ENCODE data around the gene SFRP5.
A peak's percentile ranks its signal among the peaks of the same experiment; 100 is the strongest.

The SFRP5 gene

DNA sequence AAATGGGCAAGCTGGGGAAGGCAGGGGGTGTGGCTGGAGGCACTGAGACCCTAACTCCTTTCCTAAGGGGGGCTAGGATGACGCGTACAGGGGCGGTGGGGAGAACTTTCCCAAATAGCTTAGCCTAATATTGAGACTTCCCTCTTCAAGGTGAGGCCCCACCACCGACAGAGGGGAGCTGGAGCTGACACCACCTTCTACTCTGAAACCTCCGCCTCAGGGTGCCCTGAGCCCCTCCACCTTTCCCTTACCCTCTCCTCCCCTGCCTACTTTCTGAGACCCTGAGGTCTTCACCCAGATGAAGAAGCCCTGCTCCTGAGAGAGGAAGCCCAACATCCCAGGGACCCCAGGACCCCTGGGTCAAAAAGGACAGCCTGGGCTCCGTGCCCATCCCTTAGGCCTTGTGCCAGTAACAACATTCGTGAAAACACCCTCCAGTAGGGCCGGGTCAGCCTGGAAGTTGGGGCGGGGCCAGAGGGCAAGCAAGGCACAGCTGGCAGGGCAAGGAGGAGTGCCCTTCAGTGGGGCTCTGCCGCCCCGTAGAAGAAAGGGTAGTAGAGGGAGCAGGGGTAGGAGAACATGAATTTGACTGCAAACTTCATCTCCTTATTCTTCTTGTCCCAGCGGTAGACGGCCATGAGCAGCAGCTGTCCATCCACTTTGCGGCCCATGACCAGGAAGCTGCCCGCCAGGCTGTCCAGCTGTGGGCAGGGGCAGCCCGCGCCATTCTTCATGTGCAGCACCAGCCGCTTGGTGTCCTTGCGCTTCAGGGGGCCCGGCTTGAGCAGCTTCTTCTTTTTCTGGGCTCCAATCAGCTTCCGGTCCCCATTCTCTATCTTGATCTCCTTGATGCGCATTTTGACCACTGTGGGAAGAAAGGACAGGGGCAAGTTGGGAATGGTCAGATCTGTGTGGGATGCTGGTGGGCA, 4.5 kb downstream of the SFRP5 start:
- no peak overlapping the region for H3K4me3 ChIP-seq (ENCODE audit: low read depth, low read length)
- DNase-seq (ENCODE audit: low read depth): no peak

DNA sequence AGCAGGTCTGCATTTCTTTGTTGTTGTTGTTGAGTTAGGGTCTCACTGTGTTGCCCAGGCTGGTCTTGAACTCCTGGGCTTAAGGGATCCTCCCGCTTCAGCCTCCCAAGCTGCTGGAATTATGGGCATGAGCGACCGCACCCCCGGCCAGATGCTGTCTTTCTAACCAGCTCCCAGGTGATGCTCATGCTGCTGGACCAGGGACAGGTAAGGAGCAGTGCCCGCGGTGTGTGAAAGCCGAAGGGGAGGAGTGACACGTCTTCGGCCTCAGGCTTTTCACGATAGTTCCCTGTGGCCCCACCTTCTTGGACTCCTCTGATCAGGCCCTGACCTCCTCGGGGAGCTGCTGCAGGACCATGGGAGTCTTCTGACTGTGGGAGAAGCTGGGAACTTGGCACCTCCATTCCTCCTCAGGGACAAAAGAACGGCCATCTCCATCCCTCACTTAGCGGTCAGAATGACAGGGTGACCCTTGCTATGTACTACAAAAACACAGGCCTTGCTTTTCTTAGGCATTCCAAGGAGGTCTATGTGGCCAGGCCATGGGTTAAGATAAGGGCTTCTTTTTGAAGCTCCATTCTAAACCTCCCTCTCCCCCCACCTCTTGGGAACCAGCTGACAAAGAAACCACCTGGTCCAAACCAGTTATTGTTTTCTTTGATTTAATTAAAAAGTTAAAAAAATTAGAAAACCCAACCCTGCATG, 5.5 kb downstream of the SFRP5 start:
- no peak for DNase-seq (ENCODE audit: low read depth)
- no peak overlapping the region for H3K4me3 ChIP-seq (ENCODE audit: low read depth, low read length)

DNA sequence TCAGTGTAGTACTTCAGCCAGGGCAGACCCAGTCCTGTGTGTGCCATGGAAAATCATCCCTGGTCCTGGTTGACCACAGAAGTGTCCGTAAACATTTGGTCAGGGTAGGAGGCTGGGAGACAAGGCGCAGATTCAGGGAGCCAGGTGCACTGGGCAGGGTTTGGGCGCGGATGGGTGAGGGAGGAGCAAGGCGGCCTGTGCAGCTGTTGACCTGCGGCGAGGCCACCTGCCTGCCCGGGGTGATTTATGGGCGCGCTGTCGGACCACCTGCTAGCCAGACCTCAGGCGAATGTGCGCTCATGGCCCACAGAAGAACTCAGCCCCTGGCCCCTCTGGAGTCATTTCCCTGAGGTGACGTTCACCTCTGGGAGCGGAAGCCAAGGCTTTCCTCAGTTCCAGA, 6.6 kb downstream of the SFRP5 start:
- peak; percentile 67 for DNase-seq (ENCODE audit: low read depth)
- no peak overlapping the region for H3K4me3 ChIP-seq (ENCODE audit: low read depth, low read length)

DNA sequence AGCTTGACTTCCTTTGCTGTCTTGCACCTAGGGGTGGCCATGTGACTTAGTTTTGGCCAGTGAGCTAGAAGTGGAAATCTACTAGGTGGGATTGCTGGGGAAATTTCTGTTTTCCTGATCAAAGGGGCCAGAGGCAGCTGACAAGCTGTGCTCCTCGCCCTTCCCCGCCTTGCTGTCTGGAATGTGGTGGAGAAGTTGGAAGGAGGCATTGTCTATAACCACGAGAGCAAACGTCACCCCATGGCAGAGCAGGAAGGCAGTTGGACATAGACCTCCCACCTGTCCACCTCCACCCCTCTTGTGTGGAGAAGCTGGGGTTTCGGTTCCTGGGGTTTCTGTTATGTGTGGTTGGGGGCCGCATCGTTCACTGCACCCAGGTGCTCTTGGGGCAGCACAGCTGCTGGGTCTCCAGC, 7.3 kb downstream of the SFRP5 start:
- DNase-seq (ENCODE audit: low read depth): peak; percentile 59
- no peak overlapping the region for H3K4me3 ChIP-seq (ENCODE audit: low read depth, low read length)

DNA sequence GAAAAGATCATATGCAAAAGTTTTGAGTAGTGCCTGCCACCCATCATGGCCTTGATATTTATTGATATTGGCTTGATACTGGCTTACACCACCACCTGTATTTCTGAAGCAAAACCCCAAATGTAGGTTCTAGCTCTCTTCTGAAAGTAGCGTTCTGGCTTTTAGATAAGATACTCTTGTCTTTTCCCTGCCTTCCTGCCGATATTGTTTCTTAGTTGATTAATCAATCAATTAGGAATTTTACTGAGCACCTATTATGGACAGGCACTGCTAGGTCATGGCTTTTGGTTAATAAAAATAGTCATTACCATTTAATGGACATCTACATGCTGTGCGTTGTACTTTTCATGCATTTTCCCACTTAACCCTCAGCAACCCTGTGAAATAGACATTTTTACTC, 7.9 kb downstream of the SFRP5 start:
- DNase-seq (ENCODE audit: low read depth): no peak
- H3K4me3 ChIP-seq (ENCODE audit: low read depth, low read length): no peak overlapping the region

DNA sequence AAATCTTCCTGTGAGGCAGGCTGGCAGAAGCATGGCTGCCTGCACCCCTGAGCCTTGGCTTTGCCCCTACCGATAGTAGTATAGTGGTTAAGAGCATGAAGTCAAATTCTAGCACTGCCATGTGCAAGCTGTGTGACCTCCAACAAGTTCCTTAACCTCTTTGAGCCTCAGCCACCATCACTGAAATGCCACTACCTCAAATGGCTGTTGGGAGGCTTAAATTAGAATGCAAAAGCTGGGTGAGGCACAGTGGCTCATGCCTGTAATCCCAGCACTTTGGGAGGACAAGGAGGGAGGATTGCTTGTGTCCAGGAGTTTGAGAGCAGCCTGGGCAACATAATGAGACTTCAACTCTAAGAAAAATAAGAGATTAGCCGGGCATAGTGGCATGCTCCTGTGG, 8.4 kb downstream of the SFRP5 start:
- H3K4me3 ChIP-seq (ENCODE audit: low read depth, low read length): no peak overlapping the region
- DNase-seq (ENCODE audit: low read depth): no peak

DNA sequence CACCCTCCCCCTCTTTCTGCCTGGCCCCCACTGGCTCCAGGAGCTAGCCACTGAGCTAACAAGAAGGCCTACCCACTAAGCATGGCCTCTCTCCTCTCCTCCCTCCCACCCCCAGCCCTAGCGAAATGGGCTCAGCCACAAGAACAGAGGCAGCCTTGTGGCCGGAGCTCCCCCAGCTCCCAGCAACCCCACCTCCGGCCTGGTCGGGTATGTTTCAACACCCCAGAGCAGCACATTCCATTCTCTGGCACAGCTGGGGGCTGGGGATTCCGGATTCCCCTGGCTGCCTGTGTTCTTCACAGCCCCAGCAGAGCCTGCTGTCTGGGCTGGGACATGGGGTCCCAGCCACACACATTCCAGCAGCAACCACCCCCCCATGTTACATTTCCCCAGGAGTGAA, 9.0 kb downstream of the SFRP5 start:
- DNase-seq (ENCODE audit: low read depth): peak; percentile 54
- no peak overlapping the region for H3K4me3 ChIP-seq (ENCODE audit: low read depth, low read length)

DNA sequence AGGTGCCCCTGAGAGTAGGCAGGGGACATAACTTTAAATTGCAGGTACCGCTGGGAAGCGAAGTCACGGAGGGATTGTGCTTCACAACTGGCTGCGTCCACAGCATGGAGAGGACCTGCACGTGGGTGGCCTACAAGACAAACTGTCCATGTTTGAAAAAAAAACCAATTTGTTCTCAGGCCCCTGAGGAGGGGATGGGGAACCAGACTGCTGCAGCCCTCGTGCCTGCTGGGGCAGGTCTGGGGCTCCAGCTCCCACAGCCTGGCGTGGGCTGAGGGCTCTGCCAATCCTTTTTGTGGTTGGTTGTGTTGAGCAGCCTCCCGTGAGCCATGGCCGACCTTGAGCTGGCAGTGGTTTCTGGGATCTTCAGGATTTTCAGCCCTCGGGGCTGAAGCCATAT, 9.7 kb downstream of the SFRP5 start:
- H3K4me3 ChIP-seq (ENCODE audit: low read depth, low read length): no peak overlapping the region
- DNase-seq (ENCODE audit: low read depth): no peak

DNA sequence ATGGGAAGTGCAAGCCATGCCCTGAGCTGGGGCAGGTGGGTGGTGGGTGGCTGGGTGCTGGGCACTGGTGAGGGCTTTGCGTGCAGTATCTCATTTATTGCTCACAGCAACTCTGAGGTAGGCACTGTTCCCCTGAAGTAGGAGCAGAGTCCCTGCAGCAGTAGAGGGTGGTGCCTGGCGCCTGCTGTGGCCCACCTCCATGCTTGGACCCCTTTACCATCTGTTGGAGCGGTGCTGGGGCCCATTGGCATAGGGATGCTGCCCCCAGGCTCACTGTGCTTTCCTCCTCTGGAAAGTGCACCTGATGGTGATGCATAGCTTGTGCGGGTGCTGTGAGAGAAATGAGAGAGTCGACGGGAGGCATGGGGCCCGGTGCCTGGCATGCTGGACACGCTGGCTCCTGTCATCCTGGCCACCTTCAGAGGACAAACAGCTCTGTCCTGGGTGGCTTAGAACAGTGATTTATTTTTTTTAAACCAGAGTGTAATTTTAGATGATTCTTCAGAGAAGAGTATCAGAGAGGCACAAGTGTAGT, 10.4 kb downstream of the SFRP5 start:
- no peak for DNase-seq (ENCODE audit: low read depth)
- no peak overlapping the region for H3K4me3 ChIP-seq (ENCODE audit: low read depth, low read length)

DNA sequence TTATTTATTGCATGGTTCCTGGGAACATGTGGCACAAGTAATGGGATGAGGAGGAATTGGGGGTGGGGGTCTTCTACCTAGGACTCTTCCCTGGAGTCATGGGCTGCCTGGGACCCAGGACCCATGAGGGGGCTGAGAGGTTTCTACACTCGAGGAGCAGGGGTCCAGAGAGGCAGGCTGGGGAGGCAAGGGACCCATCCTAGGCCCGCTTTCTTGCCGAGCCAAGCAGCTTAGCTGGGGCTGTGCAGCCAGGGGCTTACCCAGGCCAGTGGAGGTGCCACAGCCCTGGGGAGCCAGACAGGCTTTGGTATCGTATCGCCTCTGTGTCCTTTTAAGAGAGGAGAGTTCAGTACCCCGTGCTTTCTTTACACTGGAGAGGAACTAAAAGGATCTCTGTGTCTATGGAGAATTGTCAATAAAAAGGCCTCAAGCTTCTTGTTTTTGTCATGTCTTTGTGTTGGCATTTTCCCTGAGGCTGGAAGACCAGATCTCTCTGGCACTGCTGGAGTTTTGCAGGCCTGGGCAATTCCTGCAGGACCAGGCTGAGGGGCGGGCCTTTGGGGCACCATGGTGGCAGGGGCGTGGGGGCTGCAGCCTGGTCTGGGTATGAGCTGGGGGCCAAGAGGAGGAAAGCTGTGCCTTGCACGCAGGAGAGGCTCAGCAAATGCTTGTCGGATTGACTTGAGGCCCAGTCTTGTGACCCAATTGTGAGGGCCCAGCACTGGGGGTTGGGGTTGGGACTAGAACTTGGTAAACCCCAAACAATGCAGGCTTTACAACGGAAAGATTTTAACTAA, 11.1 kb downstream of the SFRP5 start:
- no peak for DNase-seq (ENCODE audit: low read depth)
- no peak overlapping the region for H3K4me3 ChIP-seq (ENCODE audit: low read depth, low read length)

DNA sequence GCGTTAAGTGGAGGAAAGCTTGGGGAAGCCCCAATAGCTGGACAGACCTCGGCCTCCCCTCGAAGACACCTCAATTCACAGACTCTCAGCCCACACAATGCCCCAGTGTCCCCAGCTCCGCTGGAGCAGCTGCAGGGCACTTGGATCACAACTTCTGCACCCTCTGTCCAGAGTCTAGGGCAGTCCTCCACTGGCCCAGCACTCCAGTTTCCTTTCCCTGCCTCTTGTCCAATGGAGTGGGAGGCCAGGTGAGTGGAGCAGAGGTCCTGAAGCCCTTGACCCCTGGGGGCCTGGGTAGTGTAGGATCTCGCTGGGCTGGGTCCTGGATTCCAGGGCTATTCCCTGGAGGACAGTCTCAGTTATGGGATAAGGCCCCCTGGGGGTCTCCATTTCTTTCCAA, 11.9 kb downstream of the SFRP5 start:
- no peak for DNase-seq (ENCODE audit: low read depth)

DNA sequence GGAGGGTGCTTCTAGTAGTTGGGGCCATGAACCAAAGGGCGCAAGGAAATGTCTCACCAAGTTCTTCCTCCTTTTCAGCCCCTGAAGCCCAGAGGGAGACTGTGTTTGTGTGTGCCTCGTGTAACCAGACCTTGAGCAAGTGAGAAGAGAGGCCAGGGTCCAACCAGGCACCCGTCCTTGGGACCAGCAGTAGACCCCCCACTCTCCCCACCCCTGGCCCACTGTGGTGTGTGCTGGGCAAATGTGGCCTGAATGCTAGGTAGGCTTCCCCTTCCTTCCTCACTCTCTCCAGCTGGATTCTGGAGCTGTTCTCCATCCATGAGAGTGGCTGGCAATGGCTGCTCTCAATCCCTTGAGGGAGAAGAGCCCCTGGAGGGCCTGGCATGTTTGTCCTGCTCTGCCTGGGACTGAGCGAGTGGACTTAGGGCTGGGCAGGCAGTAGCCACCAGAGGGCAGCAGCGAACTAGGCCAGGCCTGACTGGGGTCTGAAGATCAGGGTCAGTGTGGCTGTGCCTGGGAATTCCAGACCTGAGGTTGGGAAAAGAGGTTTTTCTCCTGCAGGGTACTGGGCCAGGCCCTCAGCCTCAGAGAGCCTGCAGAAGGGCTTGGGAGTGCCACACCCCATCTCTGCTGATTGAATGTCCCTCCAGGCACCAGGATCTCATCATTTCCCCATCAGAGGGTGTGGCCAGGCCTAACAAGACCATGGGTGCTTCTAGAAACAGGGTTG, 12.5 kb downstream of the SFRP5 start:
- no peak for DNase-seq (ENCODE audit: low read depth)
- no peak overlapping the region for H3K4me3 ChIP-seq (ENCODE audit: low read depth, low read length)

More for the DNA sequence above, 11.9 kb downstream of the SFRP5 start:
- no peak overlapping the region for H3K4me3 ChIP-seq (ENCODE audit: low read depth, low read length)

DNA sequence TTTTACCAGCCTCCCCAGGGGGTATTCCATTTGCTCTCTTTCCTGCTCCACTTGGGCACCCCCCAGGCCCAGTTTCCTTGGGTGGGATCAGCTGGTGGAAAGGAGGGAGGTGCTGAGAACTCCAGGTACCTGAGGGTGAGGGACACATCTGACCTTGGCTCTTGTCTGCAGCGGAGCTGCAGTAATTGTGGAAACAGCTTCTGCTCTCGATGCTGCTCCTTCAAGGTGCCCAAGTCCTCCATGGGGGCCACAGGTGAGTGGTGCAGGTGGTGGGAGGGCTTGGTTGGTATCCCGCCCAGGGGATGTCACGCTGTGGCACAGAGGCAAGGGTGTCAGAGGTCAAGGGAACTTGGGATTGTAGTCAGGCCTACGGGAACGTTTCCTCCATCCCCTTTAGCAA, 14.3 kb downstream of the SFRP5 start:
- H3K4me3 ChIP-seq (ENCODE audit: low read depth, low read length): no peak overlapping the region
- DNase-seq (ENCODE audit: low read depth): no peak

DNA sequence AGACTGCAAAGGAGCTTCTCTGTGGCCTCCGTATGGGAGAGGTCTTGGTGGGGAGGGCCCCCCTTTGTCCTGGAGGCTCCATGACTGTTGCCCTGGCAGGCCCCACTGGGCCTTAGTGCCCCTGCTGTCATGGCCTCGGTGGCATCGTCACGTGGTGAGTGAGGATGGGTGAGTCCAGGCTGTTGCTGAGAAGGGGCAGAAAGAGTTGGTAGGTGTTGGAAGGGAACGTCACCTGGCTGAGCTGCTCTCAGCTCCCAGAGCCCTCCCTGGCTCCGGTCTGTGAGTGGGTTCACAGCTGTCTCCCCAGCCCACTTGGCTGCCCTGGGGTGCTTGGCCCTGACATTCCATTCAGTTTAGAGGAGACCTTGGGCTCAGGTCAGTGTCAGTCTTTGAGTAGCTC, 16.1 kb downstream of the SFRP5 start:
- no peak overlapping the region for H3K4me3 ChIP-seq (ENCODE audit: low read depth, low read length)
- no peak for DNase-seq (ENCODE audit: low read depth)

DNA sequence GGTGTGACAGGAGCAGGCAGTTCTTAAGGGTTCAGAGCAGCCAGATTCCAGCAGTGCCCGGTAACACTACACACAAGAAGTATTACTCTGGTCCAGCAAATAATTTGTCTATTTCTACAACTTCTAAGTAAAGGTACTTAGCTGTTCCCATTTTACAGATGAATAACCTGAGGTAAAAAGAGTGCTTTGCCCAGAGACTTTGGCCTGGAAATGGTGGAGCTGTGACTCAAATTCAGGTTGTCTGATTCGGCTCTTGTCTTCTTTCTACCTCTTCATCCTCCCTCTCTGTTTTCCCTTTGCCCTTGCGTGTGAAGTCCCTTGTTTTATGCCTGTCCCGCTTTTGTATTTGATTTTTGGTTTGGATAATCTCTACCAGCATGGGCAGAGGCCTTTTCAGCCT, 17.1 kb downstream of the SFRP5 start:
- H3K4me3 ChIP-seq (ENCODE audit: low read depth, low read length): no peak overlapping the region
- no peak for DNase-seq (ENCODE audit: low read depth)

DNA sequence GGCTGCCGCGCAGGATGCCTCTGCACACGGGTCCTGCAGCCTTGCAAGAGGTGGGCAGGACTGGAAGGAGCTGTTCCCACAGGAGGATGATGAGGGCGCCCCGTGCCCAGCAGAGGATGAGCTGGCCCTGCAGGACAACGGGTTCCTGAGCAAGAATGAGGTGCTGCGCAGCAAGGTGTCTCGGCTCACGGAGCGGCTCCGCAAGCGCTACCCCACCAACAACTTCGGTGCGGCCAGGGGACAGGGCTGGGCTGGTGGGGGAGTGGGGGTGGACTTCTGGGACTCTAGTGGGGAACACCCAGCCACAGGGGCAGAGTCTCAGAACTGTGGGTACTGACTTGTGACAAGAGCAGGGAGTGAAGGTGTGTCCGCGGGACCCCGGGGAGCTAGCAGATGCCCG, 18.8 kb downstream of the SFRP5 start:
- no peak overlapping the region for H3K4me3 ChIP-seq (ENCODE audit: low read depth, low read length)
- DNase-seq (ENCODE audit: low read depth): no peak

DNA sequence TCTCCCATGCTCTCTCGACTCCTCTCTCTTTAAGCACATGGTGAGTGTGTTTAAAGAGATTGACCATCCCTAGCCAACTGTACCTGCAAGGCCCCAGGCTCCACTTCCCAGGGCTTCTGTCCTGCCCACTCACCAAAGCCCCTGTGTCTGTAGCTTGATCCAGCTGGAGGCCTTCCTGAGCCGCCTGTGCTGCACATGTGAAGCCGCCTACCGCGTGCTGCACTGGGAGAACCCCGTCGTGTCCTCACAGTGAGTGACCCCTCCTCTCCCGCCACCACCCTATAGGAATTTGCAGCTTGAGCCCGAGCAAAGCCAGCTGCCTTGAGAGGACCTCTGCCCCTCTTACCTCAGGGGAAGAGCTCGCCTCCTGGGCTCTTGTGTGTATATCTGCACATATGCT, 23.7 kb downstream of the SFRP5 start:
- DNase-seq (ENCODE audit: low read depth): no peak
- no peak overlapping the region for H3K4me3 ChIP-seq (ENCODE audit: low read depth, low read length)

DNA sequence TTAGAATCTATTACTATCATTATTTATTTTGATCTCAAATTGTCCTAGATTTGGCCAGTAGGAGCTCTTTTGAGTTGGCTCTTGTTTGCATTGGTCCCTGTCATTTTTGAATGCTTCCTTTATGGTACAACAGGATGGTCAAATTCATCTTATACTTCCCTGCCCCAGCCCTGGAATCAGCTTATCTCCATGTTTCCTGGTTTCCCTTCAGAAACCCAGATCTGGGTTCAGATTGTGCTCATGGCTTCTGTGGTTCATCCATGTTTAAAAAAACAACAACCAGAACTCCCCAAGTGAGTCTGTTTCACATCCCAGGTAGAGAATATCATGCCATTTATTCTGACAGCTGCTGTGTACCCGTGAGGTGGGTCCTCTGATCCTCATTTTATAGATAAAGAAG, 24.2 kb downstream of the SFRP5 start:
- DNase-seq (ENCODE audit: low read depth): no peak
- H3K4me3 ChIP-seq (ENCODE audit: low read depth, low read length): no peak overlapping the region

DNA sequence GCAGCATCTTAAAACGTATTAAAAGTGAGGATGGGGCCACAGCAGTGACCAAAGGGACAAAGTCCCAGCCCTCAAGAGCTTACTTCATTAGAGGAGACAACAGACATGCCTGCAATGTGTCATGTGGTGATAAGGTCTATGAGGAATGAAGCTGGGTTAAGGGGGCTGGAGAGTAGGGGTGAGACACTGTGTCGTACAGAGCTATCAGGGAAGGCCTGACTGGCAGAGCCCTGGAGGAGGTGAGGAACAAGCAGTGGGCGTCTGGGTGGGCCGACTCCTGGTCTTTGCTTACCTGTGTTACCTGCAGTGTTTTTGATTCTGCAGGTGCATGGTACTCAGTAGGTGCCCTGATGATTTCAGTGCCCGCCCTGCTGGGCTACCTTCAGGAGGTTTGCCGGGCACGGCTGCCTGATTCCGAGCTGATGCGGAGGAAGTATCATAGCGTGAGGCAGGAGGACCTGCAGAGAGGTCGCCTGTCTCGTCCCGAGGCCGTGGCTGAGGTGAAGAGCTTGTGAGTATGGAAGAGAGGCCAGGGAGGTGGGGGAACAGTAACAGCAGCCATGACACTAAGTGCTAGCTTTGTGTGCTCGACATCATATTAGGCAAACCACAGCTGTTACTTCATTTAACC, 27.3 kb downstream of the SFRP5 start:
- no peak for DNase-seq (ENCODE audit: low read depth)
- H3K4me3 ChIP-seq (ENCODE audit: low read depth, low read length): no peak overlapping the region

Measured in skeletal muscle cell (primary cell).